Esophagus muscularis mucosa (tissue), 4 donors: Measurements from ENCODE around the gene ARHGAP15. TPM values are rescaled to one million over a fixed set of nuclear protein-coding genes. Genes with fewer than 3 reads are reported as not detected.

Experiments
- DNase-seq: peaks from one replicate; pipeline ENCODE4 v3.0.0-alpha.2; 2017; ENCODE audit errors: extremely low spot score
- H3K27ac ChIP-seq, 4 donors: fragments of 200-600 bp; sonication (generic); replicated peaks in 1 of 4; 1 replicate in 3 of 4; 2 replicates in 1 of 4; pipeline ENCODE4 v1.5.1; 2016 to 2019; ENCODE audit warnings: mild to moderate bottlenecking in 1 of 4
- H3K27me3 ChIP-seq, 4 donors: fragments of 200-600 bp; sonication (generic); one replicate each; pipeline versions ENCODE4 v1.5.1 to v1.6.0; 2016 to 2019
- H3K36me3 ChIP-seq, 4 donors: fragments of 200-600 bp; sonication (generic); one replicate each; pipeline ENCODE4 v1.5.1; 2016 to 2019
- H3K4me1 ChIP-seq, 4 donors: fragments of 200-600 bp; sonication (generic); one replicate each; pipeline ENCODE4 v1.5.1; 2016 to 2019
- H3K4me3 ChIP-seq, 4 donors: fragments of 200-600 bp; sonication (generic); 1 replicate in 2 of 4; 2 replicates in 2 of 4; pipeline ENCODE4 v1.5.1; 2016 to 2019; ENCODE audit warnings: mild to moderate bottlenecking in 4 of 4, moderate library complexity in 1 of 4
- H3K9me3 ChIP-seq, 4 donors: fragments of 200-600 bp; sonication (generic); 1 replicate in 3 of 4; 2 replicates in 1 of 4; pipeline ENCODE4 v1.5.1; 2016 to 2019
- EP300 ChIP-seq: sonication (generic); formaldehyde crosslinking; IDR thresholded peaks from one replicate; pipeline ENCODE4 v1.6.1; 2017; ENCODE audit warnings: antibody characterized with exemption
- POLR2A ChIP-seq: fragments of 450-650 bp; IDR thresholded peaks from one replicate; pipeline ENCODE4 v1.6.1; 2017; ENCODE audit warnings: antibody characterized with exemption, moderate library complexity, mild to moderate bottlenecking, low read depth
- POLR2AphosphoS5 ChIP-seq, 2 donors: sonication (generic); formaldehyde crosslinking; IDR thresholded peaks; one replicate each; pipeline ENCODE4 v1.6.1; 2017; ENCODE audit warnings: antibody characterized with exemption in 2 of 2
- WGBS: methylation state at CpG from one replicate; pipeline ENCODE4 v1.1.5; 2018; 5-methylcytosine and 5-hydroxymethylcytosine counted together
- intact Hi-C: fragments of 100-400 bp; cut with DNase I; formaldehyde crosslinking; loops from one replicate; pipeline ENCODE4 v1.15.1; 2023
- total RNA-seq, 4 donors: library from RNA; depleted of rRNA; stranded (reverse); fragments of >200 nt; gene quantifications; one replicate each; pipeline versions ENCODE4 v1.1.0 to v1.2.1, GENCODE V29; 2016
- TF ChIP-seq, protein P1 (sequence below), 3 experiments: fragments of 200-600 bp in 2 of 3; fragments of 450-650 bp in 1 of 3; sonication (generic) in 2 of 3; IDR thresholded peaks; one replicate each; pipeline ENCODE4 v1.5.1; 2017 to 2019; ENCODE audit warnings: antibody characterized with exemption in 3 of 3, mild to moderate bottlenecking in 2 of 3, moderate library complexity in 1 of 3

Gene ARHGAP15
- total RNA-seq, result 10 to 100 TPM in 1 of 4 donors, 1 to 10 TPM in 3; 5.4 to 13.3 (median 7.1) TPM

DNA sequence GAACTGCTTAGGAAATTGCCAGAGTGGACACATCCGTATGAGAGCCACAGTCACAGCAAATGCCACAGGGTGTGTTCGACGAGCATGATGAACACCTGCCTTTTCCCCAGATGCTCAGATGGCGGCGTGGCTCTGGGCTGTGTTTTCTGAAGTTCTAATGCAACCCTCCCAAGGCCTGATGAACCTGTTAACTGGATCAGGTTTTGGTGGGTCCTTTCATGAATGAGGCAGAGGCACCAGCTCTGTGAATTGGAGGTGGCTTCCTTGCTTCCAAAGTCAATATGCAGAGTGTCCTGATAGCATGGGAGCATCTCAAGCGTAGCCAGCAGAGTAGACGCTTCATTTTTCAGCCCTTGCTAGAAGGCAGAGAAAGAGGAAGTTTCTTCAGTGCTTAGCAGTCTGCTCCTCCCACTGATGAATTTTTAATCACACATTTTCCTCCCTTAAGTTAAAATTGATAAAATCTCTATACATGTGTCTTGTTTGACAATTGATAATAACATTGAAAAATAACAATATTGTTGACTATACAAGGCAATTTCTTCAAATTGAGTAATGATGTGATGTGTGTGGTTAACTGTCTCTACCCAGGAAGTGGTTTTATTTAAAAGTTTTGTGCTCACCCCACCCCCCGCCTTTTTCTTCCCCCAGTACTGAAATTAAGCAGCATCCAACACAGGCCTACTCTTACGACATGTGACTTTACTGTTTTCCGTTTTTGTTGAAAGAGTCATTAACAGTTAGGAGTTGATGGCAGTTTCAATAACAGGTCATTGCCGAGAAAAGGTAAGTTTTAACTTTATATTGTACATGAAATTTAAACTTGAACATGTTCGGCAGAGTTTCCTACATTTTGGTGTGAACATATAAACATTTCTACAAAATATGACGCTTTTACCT, at the start of gene ARHGAP15:
TSS of gene ARHGAP15 (plus strand) at position 739 of the 900 bp plus-strand sequence.
- Histone ChIP-seq H3K36me3 (no peaks in the 10 kb centered on the region), H3K4me3 (peak within 1 kb of the TSS in 1 of 4 donors; percentile 24), H3K4me1 (no peaks in the 10 kb centered on the region), H3K9me3 (no peaks in the 10 kb centered on the region), H3K27ac (peak within 1 kb of the TSS in 1 of 4 donors; percentile 31), H3K27me3 (no peaks in the 10 kb centered on the region)
- intact Hi-C loops, result no loop called here
- DNase-seq, result no peak
- TF ChIP-seq POLR2AphosphoS5 (IDR thresholded peaks at IDR 0.05) (no peak), POLR2A (no peak), EP300 (no peak)
- TF ChIP-seq, protein P1, sequence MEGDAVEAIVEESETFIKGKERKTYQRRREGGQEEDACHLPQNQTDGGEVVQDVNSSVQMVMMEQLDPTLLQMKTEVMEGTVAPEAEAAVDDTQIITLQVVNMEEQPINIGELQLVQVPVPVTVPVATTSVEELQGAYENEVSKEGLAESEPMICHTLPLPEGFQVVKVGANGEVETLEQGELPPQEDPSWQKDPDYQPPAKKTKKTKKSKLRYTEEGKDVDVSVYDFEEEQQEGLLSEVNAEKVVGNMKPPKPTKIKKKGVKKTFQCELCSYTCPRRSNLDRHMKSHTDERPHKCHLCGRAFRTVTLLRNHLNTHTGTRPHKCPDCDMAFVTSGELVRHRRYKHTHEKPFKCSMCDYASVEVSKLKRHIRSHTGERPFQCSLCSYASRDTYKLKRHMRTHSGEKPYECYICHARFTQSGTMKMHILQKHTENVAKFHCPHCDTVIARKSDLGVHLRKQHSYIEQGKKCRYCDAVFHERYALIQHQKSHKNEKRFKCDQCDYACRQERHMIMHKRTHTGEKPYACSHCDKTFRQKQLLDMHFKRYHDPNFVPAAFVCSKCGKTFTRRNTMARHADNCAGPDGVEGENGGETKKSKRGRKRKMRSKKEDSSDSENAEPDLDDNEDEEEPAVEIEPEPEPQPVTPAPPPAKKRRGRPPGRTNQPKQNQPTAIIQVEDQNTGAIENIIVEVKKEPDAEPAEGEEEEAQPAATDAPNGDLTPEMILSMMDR (IDR thresholded peaks at IDR 0.05), result no peak
- WGBS, result 72% methylated on average over 13 of the region's 13 CpGs

DNA sequence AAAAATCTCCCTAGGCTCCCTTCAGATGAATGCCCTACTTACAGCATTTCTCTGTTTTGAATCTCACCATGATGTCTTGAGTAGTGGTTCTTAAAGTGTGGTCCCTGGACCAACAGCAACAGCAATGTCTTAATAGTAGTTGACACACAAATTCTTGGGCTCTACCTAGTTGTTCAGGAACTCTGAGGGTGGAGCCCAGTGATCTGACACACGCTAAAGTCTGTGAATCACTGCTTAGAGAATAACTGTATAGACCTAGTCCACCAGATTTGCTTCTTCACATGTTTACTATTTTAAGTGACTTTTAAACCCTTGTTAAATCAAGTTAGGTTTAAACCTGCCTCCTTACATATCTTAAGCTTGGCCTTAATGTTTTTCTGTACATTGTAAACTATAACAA, 47.6 kb upstream of the ARHGAP15 start:
- 85% methylated on average over 1 of the region's 1 CpG for WGBS
- Histone ChIP-seq H3K36me3 (no peaks in the 10 kb centered on the region), H3K4me1 (no peaks in the 10 kb centered on the region), H3K9me3 (no peaks in the 10 kb centered on the region), H3K27me3 (no peaks in the 10 kb centered on the region), H3K27ac (no peak overlapping the region), H3K4me3 (no peak overlapping the region)
- intact Hi-C loops, result no loop called here
- TF ChIP-seq POLR2AphosphoS5 (IDR thresholded peaks at IDR 0.05) (no peak), EP300 (no peak), POLR2A (no peak)
- TF ChIP-seq, protein P1 (IDR thresholded peaks at IDR 0.05), result no peak
- no peak for DNase-seq

DNA sequence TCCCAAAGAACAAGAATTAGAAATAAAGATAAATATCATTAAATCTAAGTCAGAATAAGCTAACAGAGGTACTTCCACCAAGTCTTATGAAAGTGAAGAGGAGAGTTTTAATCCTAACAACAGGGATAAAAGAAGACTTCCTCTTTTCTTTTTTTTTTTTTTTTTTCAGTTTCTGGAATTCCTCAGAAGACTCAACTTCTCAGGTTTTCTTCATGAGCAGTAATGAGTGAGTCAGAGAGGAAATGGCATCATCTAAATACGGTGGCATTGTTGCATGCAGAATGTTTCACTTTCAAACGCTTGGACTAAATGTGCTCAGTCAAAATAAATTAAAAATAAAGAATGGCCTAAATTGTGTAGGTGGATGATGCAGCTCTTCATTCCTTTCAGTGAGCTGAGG, 45.6 kb upstream of the ARHGAP15 start:
- TF ChIP-seq, protein P1 (IDR thresholded peaks at IDR 0.05), result no peak
- TF ChIP-seq POLR2AphosphoS5 (IDR thresholded peaks at IDR 0.05) (no peak), POLR2A (no peak), EP300 (no peak)
- DNase-seq, result no peak

DNA sequence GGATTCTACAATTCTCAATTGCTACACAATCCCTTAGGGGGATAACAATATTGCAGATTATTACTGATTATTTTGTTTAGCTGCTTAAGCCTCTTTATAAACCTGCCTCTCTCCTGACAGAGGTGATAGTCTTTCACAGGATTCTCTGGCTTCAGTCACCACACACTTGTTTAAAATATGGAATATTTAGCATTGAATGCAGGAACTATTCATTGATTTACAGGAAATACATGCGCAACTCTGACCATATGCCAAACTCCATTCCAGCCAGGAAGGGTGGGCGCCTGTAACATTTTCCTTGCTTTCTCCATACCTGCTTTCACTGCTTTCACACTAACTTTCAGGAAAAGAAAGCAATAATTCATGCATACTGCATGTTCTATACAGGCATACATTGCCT, 44.8 kb upstream of the ARHGAP15 start:
- Histone ChIP-seq H3K4me3 (no peak overlapping the region), H3K36me3 (no peaks in the 10 kb centered on the region), H3K27ac (no peak overlapping the region), H3K27me3 (no peaks in the 10 kb centered on the region), H3K9me3 (no peaks in the 10 kb centered on the region), H3K4me1 (no peaks in the 10 kb centered on the region)
- no peak for DNase-seq
- WGBS, result 82% methylated on average over 2 of the region's 2 CpGs
- intact Hi-C loops, result no loop called here
- TF ChIP-seq POLR2A (no peak), POLR2AphosphoS5 (IDR thresholded peaks at IDR 0.05) (no peak), EP300 (no peak)
- TF ChIP-seq, protein P1 (IDR thresholded peaks at IDR 0.05), result no peak

More for the DNA sequence above, 45.6 kb upstream of the ARHGAP15 start:
- H3K4me1 ChIP-seq, result no peaks in the 10 kb centered on the region
- no peaks in the 10 kb centered on the region for H3K36me3 ChIP-seq
- no peak overlapping the region for H3K4me3 ChIP-seq
- WGBS, result 61% methylated on average over 2 of the region's 2 CpGs
- H3K27ac ChIP-seq, result no peak overlapping the region
- H3K27me3 ChIP-seq, result no peaks in the 10 kb centered on the region
- intact Hi-C loops, result no loop called here
- no peaks in the 10 kb centered on the region for H3K9me3 ChIP-seq
